Naive thymus-derived CD4-positive, alpha-beta T cell (primary cell): ENCODE data around the gene KRTAP10-1. TPM values are rescaled to one million over a fixed set of nuclear protein-coding genes. Genes with fewer than 3 reads are reported as not detected.

ENCODE experiments used
- ATAC-seq: fragments of 150-1000 bp; cut with Tn5 transposase; 2 replicates; pipeline ENCODE4 v1.10.0; 2021; ENCODE audit warnings: mild to moderate bottlenecking, moderate library complexity
- CTCF ChIA-PET: fragments of 350-600 bp; sonication (Branson Sonifier 250); formaldehyde crosslinking; loops from one replicate; lab custom pipeline; 2021; ENCODE audit warnings: antibody characterized with exemption; lab: Charles Lee
- POLR2A ChIA-PET: fragments of 350-600 bp; sonication (Branson Sonifier 250); formaldehyde crosslinking; loops from one replicate; lab custom pipeline; 2021; ENCODE audit warnings: antibody characterized with exemption, inconsistent platforms; lab: Charles Lee
- DNase-seq, 9 donors: peaks; one replicate each; pipeline versions ENCODE4 v3.0.0 to v3.0.0-alpha.2; 2020 to 2022; ENCODE audit warnings: mixed read lengths in 1 of 9
- H3K27ac ChIP-seq: one replicate; pipeline ENCODE4 v1.7.0; 2013; ENCODE audit warnings: mild to moderate bottlenecking, low read depth, low read length, moderate library complexity
- H3K27me3 ChIP-seq, 2 donors: one replicate each; pipeline ENCODE4 v1.7.0; 2013; ENCODE audit warnings: low read length in 2 of 2, mild to moderate bottlenecking in 2 of 2, moderate library complexity in 2 of 2; ENCODE audit not compliant: control insufficient read depth in 2 of 2, insufficient read depth in 2 of 2
- H3K36me3 ChIP-seq, 3 experiments: 1 replicate in 2 of 3; 2 replicates in 1 of 3; pipeline ENCODE4 v1.7.0; 2013; ENCODE audit warnings: low read length in 3 of 3, mild to moderate bottlenecking in 3 of 3, moderate library complexity in 1 of 3; ENCODE audit not compliant: insufficient read depth in 3 of 3, control insufficient read depth in 2 of 3
- H3K4me1 ChIP-seq, 2 donors: one replicate each; pipeline ENCODE4 v1.7.0; 2013; ENCODE audit warnings: low read length in 2 of 2, mild to moderate bottlenecking in 2 of 2, moderate library complexity in 1 of 2; ENCODE audit not compliant: control insufficient read depth in 2 of 2, insufficient read depth in 2 of 2
- H3K4me3 ChIP-seq: 2 replicates; pipeline ENCODE4 v1.7.0; 2013; ENCODE audit warnings: mild to moderate bottlenecking, low read length
- H3K9me3 ChIP-seq, 3 experiments: 1 replicate in 2 of 3; 2 replicates in 1 of 3; pipeline ENCODE4 v1.7.0; 2013; ENCODE audit warnings: low read length in 3 of 3; ENCODE audit not compliant: control insufficient read depth in 2 of 3
- H3K27ac Mint-ChIP-seq, 9 donors: one replicate each; pipeline ENCODE4 v1.8.0; 2020 to 2022; ENCODE audit warnings: mixed read lengths in 9 of 9, mild to moderate bottlenecking in 8 of 9, moderate library complexity in 5 of 9, inconsistent platforms in 2 of 9
- H3K27me3 Mint-ChIP-seq, 5 donors: one replicate each; pipeline ENCODE4 v1.8.0; 2021 to 2022; ENCODE audit warnings: mixed read lengths in 5 of 5, mild to moderate bottlenecking in 1 of 5
- H3K36me3 Mint-ChIP-seq, 5 donors: one replicate each; pipeline ENCODE4 v1.8.0; 2020 to 2022; ENCODE audit warnings: mixed read lengths in 5 of 5, mild to moderate bottlenecking in 3 of 5, inconsistent platforms in 1 of 5
- H3K4me1 Mint-ChIP-seq, 7 donors: one replicate each; pipeline ENCODE4 v1.8.0; 2020 to 2022; ENCODE audit warnings: mixed read lengths in 7 of 7, mild to moderate bottlenecking in 3 of 7, inconsistent platforms in 1 of 7
- H3K4me3 Mint-ChIP-seq, 10 donors: one replicate each; pipeline ENCODE4 v1.8.0; 2020 to 2022; ENCODE audit warnings: mild to moderate bottlenecking in 10 of 10, mixed read lengths in 10 of 10, moderate library complexity in 6 of 10, inconsistent platforms in 2 of 10
- H3K9me3 Mint-ChIP-seq, 11 donors: one replicate each; pipeline ENCODE4 v1.8.0; 2020 to 2022; ENCODE audit warnings: mixed read lengths in 11 of 11, mild to moderate bottlenecking in 4 of 11, inconsistent platforms in 1 of 11, moderate library complexity in 1 of 11
- intact Hi-C, 2 donors: fragments of 100-400 bp; cut with micrococcal nuclease; formaldehyde crosslinking; loops; one replicate each; pipeline ENCODE4 v1.15.1; 2023
- polyA plus RNA-seq, 2 donors: library from polyadenylated mRNA; unstranded; fragments of 300-500 nt; fragmentation: Illumina TruSeq; gene quantifications; one replicate each; pipeline ENCODE4 v1.2.3, GENCODE V29; 2021
- total RNA-seq, 6 experiments: library from RNA in 5 of 6; stranded (reverse) in 5 of 6; gene quantifications; 1 replicate in 5 of 6; 2 replicates in 1 of 6; pipeline ENCODE4 v1.2.3 and lab custom pipeline; 2021 to 2026

The KRTAP10-1 gene
- total and polyA plus RNA-seq, 7 experiments from 2014 or later, result not detected

DNA sequence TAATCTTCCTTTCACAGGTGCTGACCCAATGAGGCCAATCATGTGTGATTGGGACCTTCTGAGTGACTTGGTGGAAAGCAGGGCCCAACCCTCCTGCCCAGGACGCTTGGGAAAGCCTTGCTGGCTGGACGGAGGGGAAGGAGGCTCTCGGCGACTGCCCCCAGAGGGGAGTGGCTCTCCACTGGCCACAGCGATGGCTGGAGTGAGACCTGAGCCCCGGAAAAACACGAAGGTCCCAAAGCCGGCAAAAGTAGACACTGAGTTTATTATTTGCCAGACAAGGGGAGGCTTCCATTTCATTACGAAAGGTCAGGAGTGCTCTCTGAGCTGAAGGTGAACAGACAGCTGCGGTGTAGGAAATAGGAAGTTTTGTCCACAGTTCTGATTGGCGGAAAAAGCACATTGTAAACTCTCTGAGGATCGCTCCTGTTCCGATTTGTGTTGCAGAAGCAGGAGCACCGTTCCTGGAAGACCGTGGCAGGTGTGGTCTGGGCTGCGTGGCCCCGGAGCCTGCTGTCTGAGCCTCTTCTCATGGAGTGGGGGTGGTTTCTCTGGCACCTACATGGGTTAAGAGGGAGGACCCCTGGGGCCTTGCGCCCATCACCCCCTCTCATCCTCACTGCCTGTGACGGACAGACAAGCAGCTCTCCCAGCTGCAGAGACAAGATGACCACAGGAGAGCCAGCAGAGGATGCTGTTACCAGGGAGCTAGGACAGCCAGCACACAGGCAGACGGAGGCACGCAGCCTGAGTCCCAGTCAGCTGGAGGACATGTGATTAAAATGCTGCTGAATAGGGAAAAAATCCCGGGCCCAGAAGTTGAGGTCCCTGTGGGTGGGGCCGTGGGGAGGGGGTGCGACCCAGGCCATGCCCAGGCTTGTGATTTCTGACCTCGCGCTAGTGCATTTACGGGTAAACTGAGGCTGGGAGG lies 41.5 kb downstream of the KRTAP10-1 start:
- intact Hi-C loops, result no loop called here
- POLR2A ChIA-PET, result no interaction called here

DNA sequence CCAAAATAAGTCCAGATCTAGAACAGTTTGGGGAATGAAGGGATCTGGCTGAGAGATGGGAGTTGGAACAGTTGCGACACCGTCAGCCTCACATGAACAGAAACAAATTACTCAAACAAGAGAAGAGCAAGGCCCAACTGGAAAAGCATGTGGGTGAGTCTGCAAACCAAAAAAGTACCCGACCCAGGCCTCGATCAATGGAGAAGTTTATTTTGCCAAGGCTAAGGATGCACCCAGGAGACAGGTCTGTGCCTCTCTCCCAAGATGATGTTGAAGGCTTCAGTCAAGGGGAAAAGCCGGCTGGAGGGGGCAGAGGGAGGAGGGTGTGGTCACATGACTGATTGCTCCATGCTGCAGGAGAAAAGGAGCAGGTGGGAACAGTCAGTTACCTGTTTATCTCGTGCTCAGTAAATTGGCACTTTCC lies 42.3 kb downstream of the KRTAP10-1 start:
- DNase-seq, result no peak
- Histone ChIP-seq H3K27me3 (no peaks in the 10 kb centered on the region), H3K27ac (no peak overlapping the region), H3K9me3 (peaks cover 0 to 6% (median 5%) of the 10 kb centered on the region in 3 experiments), H3K4me1 (no peaks in the 10 kb centered on the region), H3K36me3 (no peaks in the 10 kb centered on the region), H3K4me3 (no peak overlapping the region)
- Mint-ChIP-seq H3K4me3 (no peak overlapping the region), H3K27me3 (peaks cover 0 to 10% (median 5%) of the 10 kb centered on the region in 5 donors), H3K4me1 (peaks cover 0 to 10% (median 3%) of the 10 kb centered on the region in 7 donors), H3K36me3 (peaks cover 0 to 7% (median 6%) of the 10 kb centered on the region in 5 donors), H3K27ac (no peak overlapping the region), H3K9me3 (peaks cover 0 to 11% (median 7%) of the 10 kb centered on the region in 11 donors)
- CTCF ChIA-PET, result no interaction called here
- POLR2A ChIA-PET, result no interaction called here
- intact Hi-C loops, result no loop called here
- no peak for ATAC-seq

More for the DNA sequence above, 41.5 kb downstream of the KRTAP10-1 start:
- no peak for DNase-seq
- no peak for ATAC-seq
- Histone ChIP-seq H3K4me3 (no peak overlapping the region), H3K4me1 (no peaks in the 10 kb centered on the region), H3K27me3 (no peaks in the 10 kb centered on the region), H3K9me3 (no peaks in the 10 kb centered on the region), H3K36me3 (no peaks in the 10 kb centered on the region), H3K27ac (no peak overlapping the region)
- Mint-ChIP-seq H3K27me3 (peaks cover 0 to 10% (median 5%) of the 10 kb centered on the region in 5 donors), H3K4me1 (peaks cover 0 to 10% (median 3%) of the 10 kb centered on the region in 7 donors), H3K4me3 (no peak overlapping the region), H3K36me3 (peaks cover 0 to 3% (median 0%) of the 10 kb centered on the region in 5 donors), H3K9me3 (peaks cover 0 to 3% (median 0%) of the 10 kb centered on the region in 11 donors), H3K27ac (no peak overlapping the region)
- CTCF ChIA-PET, result no interaction called here

DNA sequence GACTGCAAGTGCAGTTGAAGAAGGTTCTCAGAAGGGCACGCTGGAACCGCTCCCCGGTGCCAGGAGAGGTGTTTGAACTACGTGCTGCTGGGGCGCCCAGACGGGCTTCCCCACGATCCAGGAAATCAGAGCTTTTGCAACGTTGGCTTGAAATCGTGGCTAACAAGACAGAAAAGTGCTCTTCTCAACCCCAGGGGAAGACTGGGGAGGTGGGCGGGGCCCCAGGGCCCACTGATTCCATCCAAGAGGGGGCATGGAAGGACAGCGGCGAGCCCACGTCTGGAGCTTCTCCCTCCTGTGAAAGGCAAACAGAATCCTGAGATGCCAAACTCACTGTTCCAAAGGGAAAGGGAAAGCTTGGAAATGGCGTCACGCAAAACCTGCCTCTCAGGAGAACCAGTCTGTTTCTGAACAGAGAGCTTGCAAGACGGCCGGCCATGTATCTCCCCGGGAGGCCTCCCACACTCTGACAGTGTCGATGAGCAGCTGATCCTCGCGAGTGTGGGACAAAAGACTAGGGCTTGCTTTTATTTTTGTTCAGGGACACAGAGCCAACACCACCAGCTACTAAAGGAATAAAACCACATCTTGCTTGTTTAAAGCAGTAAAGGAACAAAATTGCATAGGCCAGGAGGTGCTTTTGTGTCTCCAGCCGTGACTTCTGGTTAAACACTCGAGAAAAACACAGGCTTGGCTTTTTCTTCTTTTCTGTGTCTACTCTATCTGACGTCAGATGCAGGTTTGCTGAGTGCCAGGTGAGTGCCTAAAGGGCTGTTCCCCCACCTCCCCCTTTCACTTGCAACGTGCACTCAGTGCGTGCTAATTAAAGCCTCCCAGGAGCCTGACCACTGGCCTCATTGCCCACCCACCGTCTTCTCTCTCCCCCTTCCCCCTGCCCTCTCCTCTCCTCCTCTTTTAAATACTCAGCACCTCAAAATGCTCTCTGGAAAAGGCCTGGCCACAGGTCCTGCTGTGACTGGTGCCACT lies 43.1 kb downstream of the KRTAP10-1 start:
- intact Hi-C loops, result no loop called here
- H3K27ac Mint-ChIP-seq, result no peak overlapping the region

DNA sequence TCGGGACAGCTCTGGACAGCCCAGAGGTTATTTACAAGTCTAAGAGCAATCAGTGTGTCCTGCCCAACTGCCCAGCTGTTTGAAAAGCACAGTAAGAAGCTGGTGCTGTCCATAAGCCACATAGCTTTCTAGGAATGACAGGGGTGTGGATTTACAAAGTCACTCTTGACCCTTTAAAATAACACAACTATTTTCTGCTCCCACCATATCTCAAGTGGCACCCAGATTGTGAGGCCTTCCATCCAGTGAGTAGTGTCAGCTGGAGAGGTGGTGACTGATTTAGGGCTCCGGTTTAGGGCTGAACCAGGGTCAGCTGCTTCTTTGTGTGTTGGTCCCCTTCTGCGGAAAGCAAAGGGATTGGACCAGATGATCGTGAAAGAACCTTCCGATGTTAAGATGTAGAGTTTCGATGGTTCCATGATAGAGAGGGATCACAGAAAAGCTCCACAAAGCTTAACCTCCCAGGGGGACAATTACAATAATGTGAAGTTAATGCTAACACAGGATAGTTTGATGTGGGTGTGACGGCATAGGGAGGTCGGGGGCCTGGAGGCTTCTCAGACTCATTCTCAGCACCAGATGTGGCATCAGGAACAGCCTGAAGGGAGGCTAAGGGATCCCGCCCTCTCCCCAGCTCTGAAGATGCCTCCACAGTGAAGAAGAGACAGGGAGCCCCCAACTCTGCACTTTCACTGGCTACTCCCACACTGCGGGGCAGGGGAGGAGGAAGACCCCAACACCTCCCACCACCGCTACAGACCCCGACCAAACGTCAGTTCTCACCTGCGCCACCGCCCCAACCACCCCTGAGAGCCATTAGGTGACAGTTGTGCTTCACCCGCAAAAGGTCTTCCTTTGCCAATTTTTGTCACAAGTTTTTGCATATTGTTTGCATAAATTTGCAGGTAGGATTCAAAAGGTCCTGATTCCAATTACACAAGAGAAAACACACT lies 44.1 kb downstream of the KRTAP10-1 start:
- Histone ChIP-seq H3K9me3 (peaks cover 0 to 8% (median 5%) of the 10 kb centered on the region in 3 experiments), H3K36me3 (no peaks in the 10 kb centered on the region), H3K27me3 (peaks cover 0 to 4% of the 10 kb centered on the region in 2 donors), H3K4me1 (no peaks in the 10 kb centered on the region), H3K4me3 (no peak overlapping the region), H3K27ac (no peak overlapping the region)
- DNase-seq (no peak), ATAC-seq (no peak)
- H3K27ac Mint-ChIP-seq, result no peak overlapping the region
- peaks cover 0 to 7% (median 0%) of the 10 kb centered on the region in 7 donors for H3K4me1 Mint-ChIP-seq
- POLR2A ChIA-PET, result no interaction called here
- H3K36me3 Mint-ChIP-seq, result peaks cover 0 to 15% (median 8%) of the 10 kb centered on the region in 5 donors
- intact Hi-C loops, result no loop called here
- H3K4me3 Mint-ChIP-seq, result no peak overlapping the region
- CTCF ChIA-PET, result no interaction called here
- H3K27me3 Mint-ChIP-seq, result peaks cover 0 to 16% (median 5%) of the 10 kb centered on the region in 5 donors
- H3K9me3 Mint-ChIP-seq, result peaks cover 4 to 20% (median 13%) of the 10 kb centered on the region in 11 donors

More for the DNA sequence above, 43.1 kb downstream of the KRTAP10-1 start:
- H3K36me3 ChIP-seq, result no peaks in the 10 kb centered on the region
- POLR2A ChIA-PET, result no interaction called here
- Mint-ChIP-seq H3K27me3 (peaks cover 0 to 14% (median 5%) of the 10 kb centered on the region in 5 donors), H3K4me1 (peaks cover 0 to 7% (median 0%) of the 10 kb centered on the region in 7 donors), H3K4me3 (no peak overlapping the region), H3K36me3 (peaks cover 0 to 13% (median 8%) of the 10 kb centered on the region in 5 donors), H3K9me3 (peaks cover 4 to 20% (median 13%) of the 10 kb centered on the region in 11 donors)
- no peak for DNase-seq
- H3K27me3 ChIP-seq, result peaks cover 0 to 2% of the 10 kb centered on the region in 2 donors
- ATAC-seq, result no peak
- no peak overlapping the region for H3K4me3 ChIP-seq
- no peaks in the 10 kb centered on the region for H3K4me1 ChIP-seq
- CTCF ChIA-PET, result no interaction called here
- no peak overlapping the region for H3K27ac ChIP-seq
- peaks cover 0 to 8% (median 5%) of the 10 kb centered on the region in 3 experiments for H3K9me3 ChIP-seq

DNA sequence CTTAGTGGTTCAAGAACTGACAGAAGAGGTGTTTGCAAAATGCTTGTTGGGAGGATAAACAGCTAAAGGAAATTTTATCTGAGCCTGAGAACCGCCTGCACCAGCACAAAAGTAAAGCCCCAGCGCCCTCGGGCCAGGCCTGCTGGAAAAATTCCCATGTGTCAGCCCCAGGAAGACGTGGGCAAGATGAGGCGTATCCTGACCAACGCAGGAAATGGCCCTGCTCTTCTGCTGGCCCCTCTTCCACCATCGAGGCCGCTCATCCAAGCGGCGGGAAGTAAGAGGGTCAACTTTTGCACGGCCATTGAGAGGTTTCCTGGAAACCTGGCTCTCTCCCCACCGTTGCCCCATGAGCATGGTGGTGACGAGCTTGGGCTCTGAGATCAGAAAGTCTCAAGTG lies 45.0 kb downstream of the KRTAP10-1 start:
- H3K4me3 Mint-ChIP-seq, result no peak overlapping the region
- Histone ChIP-seq H3K4me3 (no peak overlapping the region), H3K27ac (no peak overlapping the region), H3K9me3 (peaks cover 0 to 8% (median 5%) of the 10 kb centered on the region in 3 experiments), H3K36me3 (no peaks in the 10 kb centered on the region), H3K4me1 (no peaks in the 10 kb centered on the region), H3K27me3 (peaks cover 0 to 4% of the 10 kb centered on the region in 2 donors)
- CTCF ChIA-PET, result interaction anchor here (1.0 kb wide), 1 partner anchor 16 kb away, joined by 3 read pairs; no protein-coding TSS in a partner anchor
- peaks cover 0 to 7% (median 0%) of the 10 kb centered on the region in 7 donors for H3K4me1 Mint-ChIP-seq
- H3K27ac Mint-ChIP-seq, result no peak overlapping the region
- POLR2A ChIA-PET, result no interaction called here
- no peak for DNase-seq
- H3K9me3 Mint-ChIP-seq, result peaks cover 4 to 20% (median 13%) of the 10 kb centered on the region in 11 donors
- no peak for ATAC-seq
- intact Hi-C loops, result no loop called here
- peaks cover 0 to 16% (median 5%) of the 10 kb centered on the region in 5 donors for H3K27me3 Mint-ChIP-seq
- H3K36me3 Mint-ChIP-seq, result peaks cover 0 to 15% (median 8%) of the 10 kb centered on the region in 5 donors
